ENCODE results near the gene CTNNA2.

Gene CTNNA2

DNA sequence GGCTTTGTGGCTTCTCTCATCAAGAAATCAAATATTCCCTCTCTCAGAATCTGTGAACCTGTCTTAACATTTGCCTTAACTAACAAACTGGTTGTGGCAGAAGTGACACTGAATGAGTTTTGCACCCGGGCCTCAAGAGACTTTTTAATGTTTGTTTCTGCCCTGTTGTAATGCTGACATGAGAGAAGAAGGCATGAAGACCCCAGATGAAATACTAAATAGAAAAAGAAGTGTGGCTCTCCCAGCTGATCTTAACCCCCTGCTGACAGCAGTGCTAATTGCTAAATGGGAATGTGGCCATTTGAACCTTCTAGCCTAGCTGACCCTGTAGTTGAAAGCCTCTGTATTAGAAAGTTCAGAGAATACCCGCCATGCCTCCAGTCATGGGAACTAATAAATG, 261.2 kb downstream of the CTNNA2 start:
- TF ChIP-seq, protein P1, sequence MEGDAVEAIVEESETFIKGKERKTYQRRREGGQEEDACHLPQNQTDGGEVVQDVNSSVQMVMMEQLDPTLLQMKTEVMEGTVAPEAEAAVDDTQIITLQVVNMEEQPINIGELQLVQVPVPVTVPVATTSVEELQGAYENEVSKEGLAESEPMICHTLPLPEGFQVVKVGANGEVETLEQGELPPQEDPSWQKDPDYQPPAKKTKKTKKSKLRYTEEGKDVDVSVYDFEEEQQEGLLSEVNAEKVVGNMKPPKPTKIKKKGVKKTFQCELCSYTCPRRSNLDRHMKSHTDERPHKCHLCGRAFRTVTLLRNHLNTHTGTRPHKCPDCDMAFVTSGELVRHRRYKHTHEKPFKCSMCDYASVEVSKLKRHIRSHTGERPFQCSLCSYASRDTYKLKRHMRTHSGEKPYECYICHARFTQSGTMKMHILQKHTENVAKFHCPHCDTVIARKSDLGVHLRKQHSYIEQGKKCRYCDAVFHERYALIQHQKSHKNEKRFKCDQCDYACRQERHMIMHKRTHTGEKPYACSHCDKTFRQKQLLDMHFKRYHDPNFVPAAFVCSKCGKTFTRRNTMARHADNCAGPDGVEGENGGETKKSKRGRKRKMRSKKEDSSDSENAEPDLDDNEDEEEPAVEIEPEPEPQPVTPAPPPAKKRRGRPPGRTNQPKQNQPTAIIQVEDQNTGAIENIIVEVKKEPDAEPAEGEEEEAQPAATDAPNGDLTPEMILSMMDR (IDR thresholded peaks at IDR 0.05; ENCODE audit: low read depth, low read length) = no peak
- no peak for DNase-seq (ENCODE audit: extremely low read depth, low read depth)

DNA sequence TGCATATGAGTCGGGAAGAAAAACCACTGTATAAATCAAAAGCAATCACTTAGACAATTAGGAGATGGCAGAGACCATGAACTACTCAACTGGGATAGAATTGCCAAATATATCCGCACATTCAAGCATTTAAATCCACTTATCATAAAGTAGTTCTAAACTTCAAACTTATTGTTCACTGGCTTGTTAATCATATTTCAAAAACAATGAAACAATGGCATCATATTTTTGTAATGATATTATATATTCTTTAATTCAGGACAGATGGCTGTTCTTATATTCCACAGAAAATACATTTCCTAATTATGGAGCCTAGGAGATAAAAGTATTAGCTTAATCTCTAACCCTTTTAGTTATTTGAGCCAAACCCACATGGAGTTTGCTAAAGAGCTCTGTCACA, 263.6 kb downstream of the CTNNA2 start:
- no peak for DNase-seq (ENCODE audit: extremely low read depth, low read depth)

DNA sequence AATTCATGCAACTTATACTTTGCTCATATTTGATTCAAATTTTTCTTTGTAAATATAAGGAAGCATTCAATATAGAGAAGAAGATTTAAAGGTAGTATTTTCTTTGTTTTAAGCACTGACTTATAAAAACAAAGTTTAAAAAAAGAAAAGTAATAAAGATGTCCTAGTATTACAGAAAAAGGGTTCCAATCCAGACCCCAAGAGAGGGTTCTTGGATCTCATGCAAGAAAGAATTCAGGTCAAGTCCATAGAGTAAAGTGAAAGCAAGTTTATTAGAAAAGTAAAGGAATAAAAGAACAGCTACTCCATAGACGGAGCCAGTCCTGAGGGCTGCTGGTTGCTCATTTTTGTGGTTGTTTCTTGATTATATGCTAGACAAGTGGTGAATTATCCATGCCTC, 267.9 kb downstream of the CTNNA2 start:
- no peak for DNase-seq (ENCODE audit: extremely low read depth, low read depth)
- TF ChIP-seq, protein P1 (IDR thresholded peaks at IDR 0.05; ENCODE audit: low read depth, low read length) = no peak

More for the DNA sequence above, 263.6 kb downstream of the CTNNA2 start:
- TF ChIP-seq, protein P1 (IDR thresholded peaks at IDR 0.05; ENCODE audit: low read depth, low read length) = no peak

DNA sequence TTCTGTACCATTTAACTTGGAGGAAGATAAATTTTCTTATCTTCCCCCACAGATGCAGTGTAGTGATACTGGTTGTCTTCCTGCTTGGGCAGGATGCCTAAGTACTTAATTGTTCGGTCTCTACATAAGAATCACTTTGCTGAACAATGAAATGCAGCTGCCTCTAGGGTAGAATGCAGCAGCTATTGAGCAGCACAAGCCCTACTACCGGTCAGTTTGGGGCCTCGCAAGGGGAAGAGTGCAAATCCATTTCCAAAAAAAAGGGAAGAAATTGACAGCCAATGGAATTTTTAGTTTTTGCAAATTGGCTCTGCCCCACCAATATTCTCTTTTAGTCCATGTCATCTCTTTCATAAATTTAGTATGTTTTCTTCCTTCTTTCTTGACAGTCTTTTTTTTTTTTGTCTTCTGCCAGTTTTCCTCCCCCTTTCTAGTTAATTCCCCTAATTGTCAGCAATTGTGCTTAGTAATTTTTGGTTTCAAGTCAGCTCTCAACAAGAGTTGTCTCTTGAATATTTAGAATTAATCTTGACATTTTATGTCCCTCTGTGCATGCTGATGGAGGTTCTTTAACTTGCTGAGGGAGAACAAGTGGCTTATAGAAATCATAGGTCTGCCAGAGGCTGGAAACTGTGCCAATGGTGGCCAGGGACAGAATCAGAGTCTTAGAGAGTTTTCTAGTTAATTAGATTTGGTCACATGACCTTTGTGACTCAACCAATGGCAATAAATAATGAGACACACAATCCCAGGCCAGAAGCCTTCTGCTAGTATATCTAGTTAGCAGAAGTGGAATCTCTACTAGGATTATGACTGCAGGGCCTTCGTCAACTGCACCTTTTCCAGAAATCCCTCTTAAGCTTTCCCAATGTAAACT, 270.0 kb downstream of the CTNNA2 start:
- no peak for DNase-seq (ENCODE audit: extremely low read depth, low read depth)

DNA sequence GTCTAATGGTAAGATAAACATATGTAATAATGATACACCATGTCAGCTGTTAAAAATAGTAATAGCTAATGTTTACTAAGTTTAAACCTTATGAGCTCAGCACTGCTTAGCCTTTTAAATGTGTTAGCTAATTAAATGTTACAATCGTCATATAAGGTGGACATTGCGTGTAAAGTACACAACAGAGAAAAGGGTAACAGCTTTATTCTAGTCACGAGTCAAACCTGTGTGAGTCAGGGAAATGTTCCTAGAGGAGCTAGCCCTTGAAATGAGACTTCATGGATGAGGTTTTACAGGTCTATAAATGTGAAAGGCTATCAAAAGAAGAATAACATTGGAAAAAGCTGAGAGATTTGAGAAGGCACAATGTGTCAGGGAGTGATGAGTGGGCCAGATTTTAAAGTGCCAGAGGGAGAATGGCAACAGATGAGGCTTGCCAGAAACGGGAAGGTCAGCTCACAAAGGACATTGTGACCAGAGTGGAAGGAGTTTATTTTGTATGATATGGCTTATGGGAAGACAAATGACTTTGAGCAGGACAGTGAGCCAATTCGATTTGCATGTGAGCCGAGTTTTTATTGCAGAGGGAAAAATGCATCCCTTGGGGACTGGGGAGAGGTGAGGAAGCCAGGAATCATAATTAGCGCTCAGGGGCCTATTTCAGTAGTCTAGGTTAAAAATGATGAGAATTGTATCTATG, 276.3 kb downstream of the CTNNA2 start:
- DNase-seq (ENCODE audit: extremely low read depth, low read depth) = no peak
- TF ChIP-seq, protein P1 (IDR thresholded peaks at IDR 0.05; ENCODE audit: low read depth, low read length) = no peak

More for the DNA sequence above, 270.0 kb downstream of the CTNNA2 start:
- TF ChIP-seq, protein P1 (IDR thresholded peaks at IDR 0.05; ENCODE audit: low read depth, low read length) = no peak

DNA sequence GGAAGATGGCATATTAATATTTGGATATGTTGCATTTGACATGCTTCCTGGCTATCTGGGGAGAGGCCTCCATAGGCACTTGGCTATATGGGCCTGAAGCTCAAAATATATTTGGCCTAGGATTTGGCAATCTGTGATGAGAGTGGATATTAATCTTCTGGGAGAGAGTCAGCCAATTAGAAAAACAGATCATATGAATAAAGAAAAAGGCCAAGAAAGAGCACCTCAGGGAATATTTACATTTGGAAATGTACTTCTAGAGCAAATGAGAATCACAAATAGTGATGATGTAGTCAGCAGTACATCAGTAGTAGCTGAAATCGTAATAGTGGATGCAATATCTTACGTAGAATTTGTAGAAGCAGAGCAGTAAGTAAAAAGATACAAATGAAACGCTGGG, 277.0 kb downstream of the CTNNA2 start:
- DNase-seq (ENCODE audit: extremely low read depth, low read depth) = no peak
- TF ChIP-seq, protein P1 (IDR thresholded peaks at IDR 0.05; ENCODE audit: low read depth, low read length) = no peak

DNA sequence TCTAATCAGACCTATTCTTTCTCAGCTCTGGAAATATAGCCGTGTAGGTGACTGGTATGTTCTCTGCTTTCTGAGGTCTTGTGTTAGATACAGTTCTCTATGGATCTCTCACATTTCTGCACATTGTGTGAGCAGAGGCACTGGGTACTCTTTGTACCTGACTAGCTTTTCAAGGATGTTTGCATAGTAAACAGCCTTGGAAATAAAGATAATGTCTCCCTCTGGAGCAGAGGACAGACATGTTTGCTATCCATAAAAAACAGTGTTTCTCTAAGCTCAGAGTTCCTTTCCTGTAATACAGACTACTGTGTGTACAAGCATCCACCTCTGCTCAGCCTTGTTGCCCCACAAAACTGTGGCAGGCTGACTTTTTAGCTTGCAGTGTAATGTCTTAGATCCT, 279.2 kb downstream of the CTNNA2 start:
- DNase-seq (ENCODE audit: extremely low read depth, low read depth) = no peak
- TF ChIP-seq, protein P1 (IDR thresholded peaks at IDR 0.05; ENCODE audit: low read depth, low read length) = no peak
